HEK293T (cell line): Measurements from ENCODE around the gene PLCB1.

Experiments used
- CTCF ChIA-PET: fragments of 350-600 bp; formaldehyde crosslinking; extraction: SDS; loops from one replicate; lab custom pipeline; 2021; ENCODE audit warnings: antibody characterized with exemption, inconsistent platforms; lab: Yijun Ruan, JAX
- POLR2A ChIA-PET: fragments of 350-600 bp; formaldehyde crosslinking; extraction: SDS; loops from one replicate; lab custom pipeline; 2020; ENCODE audit warnings: antibody characterized with exemption, inconsistent platforms; lab: Yijun Ruan, JAX
- DNase-seq: peaks from one replicate; pipeline ENCODE4 v3.0.0; 2012; ENCODE audit warnings: mixed read lengths; ENCODE audit errors: extremely low spot score
- ARNT ChIP-seq: fragments of 450-650 bp; IDR thresholded peaks from 2 replicates; pipeline ENCODE4 v1.6.1; 2017; ENCODE audit warnings: mild to moderate bottlenecking
- BHLHE40 ChIP-seq: fragments of 450-650 bp; IDR thresholded peaks from 2 replicates; pipeline ENCODE4 v1.6.1; 2016; ENCODE audit warnings: mild to moderate bottlenecking, moderate library complexity, borderline replicate concordance
- CTBP1 ChIP-seq: fragments of 450-650 bp; IDR thresholded peaks from 2 replicates; pipeline ENCODE4 v1.6.1; 2016; ENCODE audit warnings: borderline replicate concordance
- ELF4 ChIP-seq: fragments of 450-650 bp; IDR thresholded peaks from 2 replicates; pipeline ENCODE4 v1.6.1; 2017; ENCODE audit warnings: antibody characterized with exemption
- FOXA1 ChIP-seq: fragments of 450-650 bp; IDR thresholded peaks from 2 replicates; pipeline ENCODE4 v1.6.1; 2016; ENCODE audit warnings: mild to moderate bottlenecking
- FOXK2 ChIP-seq: fragments of 450-650 bp; IDR thresholded peaks from 2 replicates; pipeline ENCODE4 v1.6.1; 2016; ENCODE audit warnings: mild to moderate bottlenecking
- FOXM1 ChIP-seq: fragments of 450-650 bp; IDR thresholded peaks from 2 replicates; pipeline ENCODE4 v1.6.1; 2017; ENCODE audit warnings: mild to moderate bottlenecking, borderline replicate concordance
- HDGF ChIP-seq: fragments of 450-650 bp; IDR thresholded peaks from 2 replicates; pipeline ENCODE4 v1.6.1; 2017; ENCODE audit warnings: antibody characterized with exemption, borderline replicate concordance
- L3MBTL2 ChIP-seq: fragments of 450-650 bp; conservative IDR thresholded peaks from 2 replicates; pipeline ENCODE4 v1.6.1; 2016; ENCODE audit warnings: mild to moderate bottlenecking
- LEF1 ChIP-seq: fragments of 450-650 bp; IDR thresholded peaks from 2 replicates; pipeline ENCODE4 v1.6.1; 2017; ENCODE audit warnings: mild to moderate bottlenecking, borderline replicate concordance
- NFRKB ChIP-seq: fragments of 450-650 bp; IDR thresholded peaks from 2 replicates; pipeline ENCODE4 v1.6.1; 2016; ENCODE audit warnings: mild to moderate bottlenecking, moderate library complexity
- PKNOX1 ChIP-seq: fragments of 450-650 bp; IDR thresholded peaks from 2 replicates; pipeline ENCODE4 v1.6.1; 2016
- SP1 ChIP-seq: fragments of 450-650 bp; IDR thresholded peaks from 2 replicates; pipeline ENCODE4 v1.6.1; 2017
- SUZ12 ChIP-seq: fragments of 450-650 bp; IDR thresholded peaks from 2 replicates; pipeline ENCODE4 v1.6.1; 2016; ENCODE audit warnings: mild to moderate bottlenecking
- TARDBP ChIP-seq: fragments of 450-650 bp; IDR thresholded peaks from 2 replicates; pipeline ENCODE4 v1.6.1; 2016
- ZNF384 ChIP-seq: fragments of 450-650 bp; IDR thresholded peaks from 2 replicates; pipeline ENCODE4 v1.6.1; 2016

The PLCB1 gene

GRCh38 chr20:8187740-8188139 is 55.7 kb downstream of the PLCB1 start:
- DNase-seq: no peak
- ChIA-PET POLR2A (no interaction called here), CTCF (no interaction called here)
- TF ChIP-seq ZNF384: no peak
- TF ChIP-seq LEF1: no peak
- no peak for TF ChIP-seq FOXK2
- TF ChIP-seq SP1: no peak
- no peak for TF ChIP-seq FOXA1

- CTCF ChIA-PET: interaction anchor here (0.6 kb wide), 1 partner anchor 22 kb away, joined by 3 read pairs; no protein-coding TSS in a partner anchor
- TF ChIP-seq LEF1 (no peak), FOXK2 (no peak), BHLHE40 (no peak), NFRKB (no peak), ZNF384 (no peak), ELF4 (no peak), HDGF (no peak), PKNOX1 (no peak), L3MBTL2 (no peak), CTBP1 (no peak), SUZ12 (no peak), TARDBP (no peak), FOXM1 (no peak), FOXA1 (no peak)
- no peak for DNase-seq
- POLR2A ChIA-PET: no interaction called here
Observed at GRCh38 chr20:8190043-8190880, 58.2 kb downstream of the PLCB1 start.

GRCh38 chr20:8194721-8195120 is 62.7 kb downstream of the PLCB1 start:
- no peak for DNase-seq
- ChIA-PET CTCF (no interaction called here), POLR2A (no interaction called here)
- no peak for TF ChIP-seq BHLHE40
- no peak for TF ChIP-seq SUZ12
- no peak for TF ChIP-seq ELF4
- TF ChIP-seq ARNT: no peak

GRCh38 chr20:8196096-8196495 is 64.0 kb downstream of the PLCB1 start:
- CTCF ChIA-PET: no interaction called here
- POLR2A ChIA-PET: no interaction called here
- no peak for TF ChIP-seq ZNF384
- TF ChIP-seq TARDBP: no peak
- no peak for TF ChIP-seq PKNOX1
- TF ChIP-seq CTBP1: no peak
- TF ChIP-seq BHLHE40: no peak
- no peak for TF ChIP-seq LEF1
- TF ChIP-seq SUZ12: no peak
- TF ChIP-seq NFRKB: no peak
- TF ChIP-seq FOXA1: no peak
- no peak for TF ChIP-seq HDGF
- no peak for TF ChIP-seq FOXK2
- TF ChIP-seq SP1: no peak
- TF ChIP-seq L3MBTL2: no peak

GRCh38 chr20:8200220-8200619 is 68.2 kb downstream of the PLCB1 start:
- ChIA-PET POLR2A (no interaction called here), CTCF (no interaction called here)
- TF ChIP-seq CTBP1 (no peak), ARNT (no peak), LEF1 (no peak), ELF4 (no peak), L3MBTL2 (no peak), NFRKB (no peak), PKNOX1 (no peak)
- DNase-seq: no peak

More at GRCh38 chr20:8196096-8196495, 64.0 kb downstream of the PLCB1 start:
- DNase-seq: no peak

GRCh38 chr20:8203366-8203765 is 71.3 kb downstream of the PLCB1 start:
- CTCF ChIA-PET: no interaction called here
- DNase-seq: no peak
- POLR2A ChIA-PET: no interaction called here
- TF ChIP-seq FOXA1 (no peak), FOXK2 (no peak), BHLHE40 (no peak), L3MBTL2 (no peak), LEF1 (no peak), PKNOX1 (no peak), ELF4 (no peak), FOXM1 (no peak), HDGF (no peak), SP1 (no peak), SUZ12 (no peak), ARNT (no peak), CTBP1 (no peak), TARDBP (no peak), NFRKB (no peak)
